Fibroblast of lung (primary cell): Measurements from ENCODE around the gene KCNC2. TPM values are rescaled to one million over a fixed set of nuclear protein-coding genes. Genes with fewer than 3 reads are reported as not detected.

Source experiments
- DNase-seq, 2 donors: peaks; one replicate each; pipeline versions ENCODE4 v3.0.0 to v3.0.0-alpha.2; 2010; ENCODE audit warnings: low read depth in 2 of 2
- H2AFZ ChIP-seq: 2 replicates; pipeline ENCODE4 v1.5.1; 2012; ENCODE audit warnings: low read length, control low read depth, inconsistent platforms
- H3K27ac ChIP-seq: 2 replicates; pipeline ENCODE4 v1.5.1; 2011; ENCODE audit warnings: low read length, control low read depth; ENCODE audit not compliant: insufficient read depth
- H3K27me3 ChIP-seq: 2 replicates; pipeline ENCODE4 v1.5.1; 2011; ENCODE audit warnings: mild to moderate bottlenecking, low read length; ENCODE audit not compliant: control insufficient read depth, insufficient read depth
- H3K36me3 ChIP-seq: 2 replicates; pipeline ENCODE4 v1.5.1; 2011; ENCODE audit warnings: low read length; ENCODE audit not compliant: control insufficient read depth, insufficient read depth
- H3K4me1 ChIP-seq: 2 replicates; pipeline ENCODE4 v1.5.1; 2011; ENCODE audit warnings: low read length; ENCODE audit not compliant: control insufficient read depth, insufficient read depth; ENCODE audit errors: extremely low read depth
- H3K4me2 ChIP-seq: 2 replicates; pipeline ENCODE4 v1.5.1; 2011; ENCODE audit warnings: low read length, control low read depth; ENCODE audit not compliant: insufficient read depth; ENCODE audit errors: extremely low read depth
- H3K4me3 ChIP-seq, 4 experiments: fragments of 200-600 bp in 1 of 4; sonication (generic) in 1 of 4; replicated peaks in 1 of 4; 2 replicates each; pipeline ENCODE4 v1.5.1; 2011 to 2016; ENCODE audit warnings: low read length in 4 of 4, low read depth in 3 of 4, mild to moderate bottlenecking in 3 of 4, control low read depth in 2 of 4, inconsistent platforms in 1 of 4, mixed read lengths in 1 of 4; ENCODE audit not compliant: insufficient read depth in 1 of 4; ENCODE audit errors: control extremely low read depth in 1 of 4
- H3K79me2 ChIP-seq: 2 replicates; pipeline ENCODE4 v1.5.1; 2012; ENCODE audit warnings: mild to moderate bottlenecking, low read length, inconsistent platforms; ENCODE audit not compliant: control insufficient read depth, insufficient read depth
- H3K9ac ChIP-seq: 2 replicates; pipeline ENCODE4 v1.5.1; 2011; ENCODE audit warnings: mild to moderate bottlenecking, low read length, control low read depth; ENCODE audit not compliant: insufficient read depth
- H3K9me3 ChIP-seq: 2 replicates; pipeline ENCODE4 v1.5.1; 2012; ENCODE audit warnings: low read depth, low read length; ENCODE audit not compliant: control insufficient read depth, insufficient read depth
- H4K20me1 ChIP-seq: 2 replicates; pipeline ENCODE4 v1.5.1; 2011; ENCODE audit warnings: low read length; ENCODE audit not compliant: control insufficient read depth, insufficient read depth; ENCODE audit errors: extremely low read depth
- EZH2 ChIP-seq: IDR thresholded peaks from 2 replicates; pipeline ENCODE4 v1.5.1; 2012; ENCODE audit warnings: low read length, control low read depth, mild to moderate bottlenecking; ENCODE audit errors: missing control alignments
- polyA plus RNA-seq, 2 donors: library from polyadenylated mRNA; depleted of rRNA in 1 of 2; stranded (reverse) in 1 of 2; unstranded in 1 of 2; fragments of >200 nt; gene quantifications; 2 replicates each; pipeline ENCODE4 v1.2.1, GENCODE V29; 2011 to 2012; ENCODE audit warnings: missing spikeins in 1 of 2
- total RNA-seq: library from RNA; depleted of rRNA; stranded (reverse); fragments of >200 nt; gene quantifications from 2 replicates; pipeline ENCODE4 v1.2.1, GENCODE V29; 2014
- TF ChIP-seq, protein P1 (sequence below), 2 donors: IDR thresholded peaks in 1 of 2; conservative IDR thresholded peaks in 1 of 2; 1 replicate in 1 of 2; 2 replicates in 1 of 2; pipeline ENCODE4 v1.5.1; 2011 to 2012; ENCODE audit warnings: low read length in 2 of 2, control low read depth in 1 of 2, inconsistent platforms in 1 of 2, low read depth in 1 of 2, mild to moderate bottlenecking in 1 of 2

Gene KCNC2
- total and polyA plus RNA-seq, 2 donors (not counting 1 experiment from before 2014, with no cell fraction given), result not detected

GRCh38 chr12:75129275-75129674 lies 80.4 kb downstream of the KCNC2 start:
- no peaks in the 10 kb centered on the region for H3K9me3 ChIP-seq
- H3K9ac ChIP-seq, result no peak overlapping the region
- no peak for DNase-seq
- no peak overlapping the region for H3K4me2 ChIP-seq
- H3K4me1 ChIP-seq, result no peaks in the 10 kb centered on the region
- H2AFZ ChIP-seq, result no peak overlapping the region
- no peak overlapping the region for H3K27ac ChIP-seq
- no peaks in the 10 kb centered on the region for H3K79me2 ChIP-seq
- H3K36me3 ChIP-seq, result no peaks in the 10 kb centered on the region
- no peaks in the 10 kb centered on the region for H4K20me1 ChIP-seq
- TF ChIP-seq EZH2, result no peak
- TF ChIP-seq, protein P1, sequence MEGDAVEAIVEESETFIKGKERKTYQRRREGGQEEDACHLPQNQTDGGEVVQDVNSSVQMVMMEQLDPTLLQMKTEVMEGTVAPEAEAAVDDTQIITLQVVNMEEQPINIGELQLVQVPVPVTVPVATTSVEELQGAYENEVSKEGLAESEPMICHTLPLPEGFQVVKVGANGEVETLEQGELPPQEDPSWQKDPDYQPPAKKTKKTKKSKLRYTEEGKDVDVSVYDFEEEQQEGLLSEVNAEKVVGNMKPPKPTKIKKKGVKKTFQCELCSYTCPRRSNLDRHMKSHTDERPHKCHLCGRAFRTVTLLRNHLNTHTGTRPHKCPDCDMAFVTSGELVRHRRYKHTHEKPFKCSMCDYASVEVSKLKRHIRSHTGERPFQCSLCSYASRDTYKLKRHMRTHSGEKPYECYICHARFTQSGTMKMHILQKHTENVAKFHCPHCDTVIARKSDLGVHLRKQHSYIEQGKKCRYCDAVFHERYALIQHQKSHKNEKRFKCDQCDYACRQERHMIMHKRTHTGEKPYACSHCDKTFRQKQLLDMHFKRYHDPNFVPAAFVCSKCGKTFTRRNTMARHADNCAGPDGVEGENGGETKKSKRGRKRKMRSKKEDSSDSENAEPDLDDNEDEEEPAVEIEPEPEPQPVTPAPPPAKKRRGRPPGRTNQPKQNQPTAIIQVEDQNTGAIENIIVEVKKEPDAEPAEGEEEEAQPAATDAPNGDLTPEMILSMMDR (conservative IDR thresholded peaks at IDR 0.05 in 1 of 2, IDR thresholded peaks at IDR 0.05 in 1 of 2; ENCODE audit: low read depth in 1 of 2, low read length in 2 of 2), result no peak
- H3K4me3 ChIP-seq, result no peak overlapping the region
- H3K27me3 ChIP-seq, result no peaks in the 10 kb centered on the region

- Histone ChIP-seq H4K20me1 (no peaks in the 10 kb centered on the region), H3K79me2 (no peaks in the 10 kb centered on the region), H2AFZ (no peak overlapping the region), H3K36me3 (no peaks in the 10 kb centered on the region), H3K27ac (no peak overlapping the region), H3K27me3 (no peaks in the 10 kb centered on the region), H3K4me3 (no peak overlapping the region), H3K4me2 (no peak overlapping the region), H3K4me1 (no peaks in the 10 kb centered on the region), H3K9ac (no peak overlapping the region), H3K9me3 (no peaks in the 10 kb centered on the region)
- DNase-seq, result no peak
- no peak for TF ChIP-seq EZH2
- TF ChIP-seq, protein P1 (conservative IDR thresholded peaks at IDR 0.05 in 1 of 2, IDR thresholded peaks at IDR 0.05 in 1 of 2; ENCODE audit: low read depth in 1 of 2, low read length in 2 of 2), result no peak
These were observed 88.5 kb downstream of the KCNC2 start for GRCh38 chr12:75121036-75121705.

GRCh38 chr12:75120311-75120711 lies 89.3 kb downstream of the KCNC2 start:
- TF ChIP-seq EZH2, result no peak
- TF ChIP-seq, protein P1 (conservative IDR thresholded peaks at IDR 0.05 in 1 of 2, IDR thresholded peaks at IDR 0.05 in 1 of 2; ENCODE audit: low read depth in 1 of 2, low read length in 2 of 2), result no peak
- no peak overlapping the region for H3K9ac ChIP-seq
- no peak overlapping the region for H3K27ac ChIP-seq
- H4K20me1 ChIP-seq, result no peaks in the 10 kb centered on the region
- H3K27me3 ChIP-seq, result no peaks in the 10 kb centered on the region
- peak in 1 of 2 donors; percentile 40 for DNase-seq
- no peak overlapping the region for H3K4me2 ChIP-seq
- H3K9me3 ChIP-seq, result no peaks in the 10 kb centered on the region
- no peaks in the 10 kb centered on the region for H3K4me1 ChIP-seq
- no peaks in the 10 kb centered on the region for H3K36me3 ChIP-seq
- no peaks in the 10 kb centered on the region for H3K79me2 ChIP-seq
- H2AFZ ChIP-seq, result no peak overlapping the region
- no peak overlapping the region for H3K4me3 ChIP-seq
